Trophoblast cell (in vitro differentiated cells and primary cell): ENCODE data around the gene SEC22A.

Experiments
- DNase-seq, 2 donors: peaks; one replicate each; pipeline ENCODE4 v3.0.0-alpha.2; 2016
- H2AFZ ChIP-seq: 2 replicates; pipeline ENCODE4 v1.6.1; 2013; ENCODE audit warnings: low read length, moderate library complexity, mild to moderate bottlenecking; ENCODE audit not compliant: insufficient read depth, poor library complexity
- H2AK5ac ChIP-seq: 2 replicates; pipeline ENCODE4 v1.6.1; 2013; ENCODE audit warnings: mild to moderate bottlenecking, low read length
- H2BK120ac ChIP-seq: 2 replicates; pipeline ENCODE4 v1.6.1; 2013; ENCODE audit warnings: low read length, mild to moderate bottlenecking, moderate library complexity; ENCODE audit not compliant: insufficient read depth, poor library complexity
- H2BK12ac ChIP-seq: 2 replicates; pipeline ENCODE4 v1.6.1; 2013; ENCODE audit warnings: mild to moderate bottlenecking, low read length, moderate library complexity
- H2BK5ac ChIP-seq: 2 replicates; pipeline ENCODE4 v1.6.1; 2013; ENCODE audit warnings: low read length, low read depth, moderate library complexity, mild to moderate bottlenecking; ENCODE audit not compliant: poor library complexity
- H3K14ac ChIP-seq: 2 replicates; pipeline ENCODE4 v1.6.1; 2013; ENCODE audit warnings: mild to moderate bottlenecking, low read length
- H3K18ac ChIP-seq: 2 replicates; pipeline ENCODE4 v1.6.1; 2013; ENCODE audit warnings: mild to moderate bottlenecking, low read length
- H3K23ac ChIP-seq: 2 replicates; pipeline ENCODE4 v1.6.1; 2013; ENCODE audit warnings: low read length
- H3K27ac ChIP-seq: 2 replicates; pipeline ENCODE4 v1.5.1; 2013; ENCODE audit warnings: low read depth, mild to moderate bottlenecking, inconsistent platforms, low read length, moderate library complexity
- H3K27me3 ChIP-seq: 2 replicates; pipeline ENCODE4 v1.6.1; 2013; ENCODE audit warnings: inconsistent platforms, mild to moderate bottlenecking, low read length, moderate library complexity; ENCODE audit not compliant: insufficient read depth
- H3K36me3 ChIP-seq, 2 experiments: 1 replicate in 1 of 2; 2 replicates in 1 of 2; pipeline ENCODE4 v1.6.1; 2013; ENCODE audit warnings: low read length in 2 of 2, mild to moderate bottlenecking in 2 of 2, moderate library complexity in 1 of 2; ENCODE audit not compliant: insufficient read depth in 2 of 2, control insufficient read depth in 1 of 2
- H3K4ac ChIP-seq: 2 replicates; pipeline ENCODE4 v1.6.1; 2013; ENCODE audit warnings: low read depth, mild to moderate bottlenecking, low read length, moderate library complexity
- H3K4me1 ChIP-seq, 2 experiments: 1 replicate in 1 of 2; 2 replicates in 1 of 2; pipeline ENCODE4 v1.6.1; 2013; ENCODE audit warnings: low read length in 2 of 2, mild to moderate bottlenecking in 2 of 2, moderate library complexity in 1 of 2; ENCODE audit not compliant: insufficient read depth in 2 of 2, control insufficient read depth in 1 of 2
- H3K4me2 ChIP-seq: 2 replicates; pipeline ENCODE4 v1.6.1; 2013; ENCODE audit warnings: inconsistent platforms, mild to moderate bottlenecking, low read length, moderate library complexity
- H3K4me3 ChIP-seq: 2 replicates; pipeline ENCODE4 v1.5.1; 2013; ENCODE audit warnings: mild to moderate bottlenecking, low read depth, low read length, inconsistent platforms
- H3K79me1 ChIP-seq: one replicate; pipeline ENCODE4 v1.6.1; 2013; ENCODE audit warnings: low read length
- H3K79me2 ChIP-seq: 2 replicates; pipeline ENCODE4 v1.6.1; 2013; ENCODE audit warnings: low read length, mild to moderate bottlenecking; ENCODE audit not compliant: control insufficient read depth, insufficient read depth, poor library complexity
- H3K9ac ChIP-seq: 2 replicates; pipeline ENCODE4 v1.6.1; 2013; ENCODE audit warnings: mild to moderate bottlenecking, low read length
- H3K9me3 ChIP-seq: 2 replicates; pipeline ENCODE4 v1.6.1; 2013; ENCODE audit warnings: low read depth, mild to moderate bottlenecking, control low read depth, inconsistent platforms, low read length; ENCODE audit not compliant: insufficient read depth
- H4K12ac ChIP-seq: 2 replicates; pipeline ENCODE4 v1.6.1; 2013; ENCODE audit warnings: low read depth, mild to moderate bottlenecking, low read length, moderate library complexity
- H4K8ac ChIP-seq: 2 replicates; pipeline ENCODE4 v1.6.1; 2013; ENCODE audit warnings: low read depth, mild to moderate bottlenecking, low read length, moderate library complexity
- H4K91ac ChIP-seq: one replicate; pipeline ENCODE4 v1.6.1; 2013; ENCODE audit warnings: low read depth, mild to moderate bottlenecking, low read length, moderate library complexity
- WGBS: extraction: QIAGEN DNeasy Blood & Tissue Kit; methylation state at CpG from one replicate; pipeline ENCODE4 v1.1.7; 2013; ENCODE audit warnings: missing lambda C conversion rate; ENCODE audit not compliant: insufficient read length, insufficient coverage; ENCODE audit errors: extremely low coverage; 5-methylcytosine and 5-hydroxymethylcytosine counted together

The SEC22A gene

DNA sequence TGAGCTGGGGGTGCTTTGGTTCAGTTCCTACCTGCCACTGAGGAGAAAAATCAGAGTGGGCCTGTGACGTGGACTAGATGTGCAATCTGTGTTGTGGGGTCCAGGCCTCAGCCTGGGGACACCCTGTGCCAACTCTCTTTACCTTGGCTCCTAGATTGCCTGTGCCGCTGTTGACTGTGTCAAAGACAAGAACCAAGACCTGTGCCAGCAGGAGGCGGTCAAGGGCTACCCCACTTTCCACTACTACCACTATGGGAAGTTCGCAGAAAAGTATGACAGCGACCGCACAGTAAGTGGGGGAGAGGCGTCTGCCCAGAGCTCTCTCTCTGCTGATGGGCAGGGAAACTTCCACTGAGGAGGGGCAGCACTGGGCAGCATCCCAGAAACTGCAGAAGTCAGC is 40.6 kb upstream of the SEC22A start:
- no peaks in the 10 kb centered on the region for H3K79me1 ChIP-seq
- H3K4me1 ChIP-seq, result no peaks in the 10 kb centered on the region
- no peak overlapping the region for H3K18ac ChIP-seq
- no peak overlapping the region for H3K4me2 ChIP-seq
- no peaks in the 10 kb centered on the region for H3K27me3 ChIP-seq
- H3K23ac ChIP-seq, result no peak overlapping the region
- no peak overlapping the region for H4K12ac ChIP-seq
- no peak overlapping the region for H2AFZ ChIP-seq
- no peak overlapping the region for H3K4me3 ChIP-seq
- H3K27ac ChIP-seq, result no peak overlapping the region
- no peak overlapping the region for H2BK5ac ChIP-seq
- H4K91ac ChIP-seq, result no peak overlapping the region
- no peak overlapping the region for H2AK5ac ChIP-seq
- no peak overlapping the region for H4K8ac ChIP-seq
- H3K4ac ChIP-seq, result no peak overlapping the region
- no peak overlapping the region for H2BK120ac ChIP-seq
- no peak overlapping the region for H3K9ac ChIP-seq
- no peaks in the 10 kb centered on the region for H3K9me3 ChIP-seq
- no peak overlapping the region for H3K14ac ChIP-seq
- no peak overlapping the region for H2BK12ac ChIP-seq
- no peak for DNase-seq
- no CpG with 5 or more reads among the region's 7 CpGs for WGBS
- H3K36me3 ChIP-seq, result peaks cover 60 to 64% of the 10 kb centered on the region in 2 experiments
- no peaks in the 10 kb centered on the region for H3K79me2 ChIP-seq

DNA sequence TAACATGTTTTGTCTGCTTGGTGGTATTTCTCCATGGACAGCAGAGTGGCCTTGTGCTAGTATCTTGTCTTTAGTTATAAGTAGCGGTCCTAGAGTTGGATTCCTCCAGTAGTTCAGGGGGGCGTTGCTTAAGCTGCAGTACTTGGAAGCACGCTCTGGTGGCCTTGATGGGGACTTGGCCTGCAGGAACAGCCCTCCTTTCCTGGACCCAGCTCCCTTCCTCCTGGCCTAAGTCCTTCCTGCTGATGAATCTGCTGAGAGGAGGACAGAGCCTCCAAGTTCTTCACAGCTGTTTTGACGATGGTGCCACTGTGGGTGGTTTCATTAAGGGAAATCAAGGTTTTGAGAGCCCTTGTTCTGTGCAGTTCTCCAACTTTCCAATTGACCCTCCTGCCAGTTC is 38.6 kb upstream of the SEC22A start:
- H4K91ac ChIP-seq, result no peak overlapping the region
- H3K79me1 ChIP-seq, result no peaks in the 10 kb centered on the region
- peaks cover 47 to 48% of the 10 kb centered on the region in 2 experiments for H3K36me3 ChIP-seq
- no peak overlapping the region for H2BK120ac ChIP-seq
- no peaks in the 10 kb centered on the region for H3K4me1 ChIP-seq
- no peak overlapping the region for H3K4ac ChIP-seq
- no peak overlapping the region for H3K27ac ChIP-seq
- no peak overlapping the region for H3K23ac ChIP-seq
- H3K4me2 ChIP-seq, result no peak overlapping the region
- H3K4me3 ChIP-seq, result no peak overlapping the region
- H3K9ac ChIP-seq, result no peak overlapping the region
- H3K9me3 ChIP-seq, result no peaks in the 10 kb centered on the region
- no peak overlapping the region for H2BK12ac ChIP-seq
- no peak overlapping the region for H2AK5ac ChIP-seq
- no peak overlapping the region for H4K12ac ChIP-seq
- no peak overlapping the region for H3K18ac ChIP-seq
- H3K79me2 ChIP-seq, result no peaks in the 10 kb centered on the region
- no peaks in the 10 kb centered on the region for H3K27me3 ChIP-seq
- H2AFZ ChIP-seq, result no peak overlapping the region
- DNase-seq, result no peak
- no CpG with 5 or more reads among the region's 4 CpGs for WGBS
- no peak overlapping the region for H4K8ac ChIP-seq
- H2BK5ac ChIP-seq, result no peak overlapping the region
- no peak overlapping the region for H3K14ac ChIP-seq

DNA sequence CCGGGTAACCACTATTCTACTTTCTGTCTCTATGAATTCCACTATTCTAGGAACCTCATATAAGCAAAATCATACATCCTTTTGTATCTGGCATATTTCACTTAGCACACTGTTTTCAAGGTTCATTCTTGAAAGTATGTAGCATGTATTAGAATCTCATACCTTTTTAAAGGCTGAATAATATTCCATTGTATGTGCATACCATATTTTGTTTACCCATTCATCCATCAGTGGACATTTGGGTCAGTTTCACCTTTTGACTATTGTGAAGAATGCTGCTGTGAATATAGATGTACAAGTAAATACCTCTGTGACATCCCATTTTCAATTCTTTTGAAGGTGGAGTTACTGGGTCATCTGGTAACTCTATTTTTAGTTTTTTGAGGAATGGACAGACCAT is 36.6 kb upstream of the SEC22A start:
- Histone ChIP-seq H3K9ac (no peak overlapping the region), H2BK120ac (no peak overlapping the region), H3K79me2 (no peaks in the 10 kb centered on the region), H3K4me1 (no peaks in the 10 kb centered on the region), H3K27ac (no peak overlapping the region), H2BK5ac (no peak overlapping the region), H3K9me3 (no peaks in the 10 kb centered on the region), H4K91ac (no peak overlapping the region), H3K4me2 (no peak overlapping the region), H2AFZ (no peak overlapping the region), H3K79me1 (no peaks in the 10 kb centered on the region), H2AK5ac (no peak overlapping the region), H3K14ac (no peak overlapping the region), H3K18ac (no peak overlapping the region), H3K27me3 (no peaks in the 10 kb centered on the region), H3K36me3 (peaks cover 37 to 39% of the 10 kb centered on the region in 2 experiments), H3K4ac (no peak overlapping the region), H3K23ac (no peak overlapping the region), H2BK12ac (no peak overlapping the region), H3K4me3 (no peak overlapping the region), H4K12ac (no peak overlapping the region), H4K8ac (no peak overlapping the region)
- no CpG with 5 or more reads among the region's 1 CpG for WGBS
- DNase-seq, result no peak

DNA sequence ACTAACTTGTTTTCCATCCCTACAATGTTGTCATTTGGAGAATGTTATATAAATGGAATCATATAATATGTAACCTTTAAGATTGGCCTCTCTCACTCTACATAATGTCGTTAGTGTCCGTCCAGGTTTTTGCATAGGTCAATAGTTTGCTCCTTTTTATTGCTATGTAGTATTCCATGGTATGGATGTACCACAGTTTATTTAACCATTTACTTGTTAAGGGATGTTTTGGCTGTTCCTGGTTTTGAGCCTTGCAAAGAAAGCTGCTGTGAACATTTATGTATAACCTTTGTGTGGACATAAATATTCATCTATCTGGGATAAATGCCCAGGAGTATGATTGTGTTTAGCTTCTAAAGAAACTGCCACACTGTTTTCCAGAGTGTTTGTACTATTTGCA is 34.1 kb upstream of the SEC22A start:
- H3K79me1 ChIP-seq, result no peaks in the 10 kb centered on the region

More for the DNA sequence above, 34.1 kb upstream of the SEC22A start:
- H3K14ac ChIP-seq, result no peak overlapping the region
- H3K4me3 ChIP-seq, result no peak overlapping the region
- no peak overlapping the region for H2BK12ac ChIP-seq
- no peak overlapping the region for H2AK5ac ChIP-seq
- H3K27ac ChIP-seq, result no peak overlapping the region
- no peak overlapping the region for H4K91ac ChIP-seq
- H2BK120ac ChIP-seq, result no peak overlapping the region
- no peak for DNase-seq
- no peak overlapping the region for H4K8ac ChIP-seq
- no peaks in the 10 kb centered on the region for H3K27me3 ChIP-seq
- no peak overlapping the region for H3K23ac ChIP-seq
- no peaks in the 10 kb centered on the region for H3K4me1 ChIP-seq
- H3K4ac ChIP-seq, result no peak overlapping the region
- H2AFZ ChIP-seq, result no peak overlapping the region
- H3K4me2 ChIP-seq, result no peak overlapping the region
- WGBS, result no CpG with 5 or more reads among the region's 2 CpGs
- no peaks in the 10 kb centered on the region for H3K79me2 ChIP-seq
- no peaks in the 10 kb centered on the region for H3K9me3 ChIP-seq
- H3K18ac ChIP-seq, result no peak overlapping the region
- no peak overlapping the region for H3K9ac ChIP-seq
- H3K36me3 ChIP-seq, result peaks cover 18 to 25% of the 10 kb centered on the region in 2 experiments
- H4K12ac ChIP-seq, result no peak overlapping the region
- no peak overlapping the region for H2BK5ac ChIP-seq
